Suppressor macrophage (primary cell): ENCODE measurements around the gene PPP1R37.
"Not testable (repeated sequence)": the region's sequence is repeated elsewhere in the genome, so short reads cannot be mapped to it uniquely, and the experiment has no call there.

Source experiments
- DNase-seq, 4 experiments: peaks; one replicate each; pipeline ENCODE4 v3.0.0-alpha.2; 2020 to 2022

The PPP1R37 gene

GRCh38 chr19:45096700-45097099 lies 3.7 kb downstream of the PPP1R37 start:
- DNase-seq = no peak

- no peak for DNase-seq
Measured at GRCh38 chr19:45097450-45097775, 4.4 kb downstream of the PPP1R37 start.

GRCh38 chr19:45097776-45098520 lies 5.0 kb downstream of the PPP1R37 start:
- peak; percentile 89 to 96 (median 94) for DNase-seq

- DNase-seq = no peak
Measured at GRCh38 chr19:45098521-45099466, 5.8 kb downstream of the PPP1R37 start.

- DNase-seq = no peak
Measured at GRCh38 chr19:45099467-45100191, 6.7 kb downstream of the PPP1R37 start.

GRCh38 chr19:45100201-45100600 lies 7.2 kb downstream of the PPP1R37 start:
- no peak for DNase-seq

GRCh38 chr19:45100846-45101252 lies 7.9 kb downstream of the PPP1R37 start:
- DNase-seq = no peak

GRCh38 chr19:45101806-45102205 lies 8.8 kb downstream of the PPP1R37 start:
- peak in 2 of 4 experiments; percentile 22 to 65 for DNase-seq

GRCh38 chr19:45102481-45102880 lies 9.5 kb downstream of the PPP1R37 start:
- no peak for DNase-seq

GRCh38 chr19:45103156-45103507 lies 10.2 kb downstream of the PPP1R37 start:
- DNase-seq = peak; percentile 25 to 75 (median 48)

GRCh38 chr19:45103508-45104319 lies 10.7 kb downstream of the PPP1R37 start:
- DNase-seq = no peak

- DNase-seq = no peak
Measured at GRCh38 chr19:45104658-45105349, 11.8 kb downstream of the PPP1R37 start.

GRCh38 chr19:45106363-45106762 lies 13.4 kb downstream of the PPP1R37 start:
- DNase-seq = not testable (repeated sequence)

GRCh38 chr19:45107621-45108150 lies 14.7 kb downstream of the PPP1R37 start:
- DNase-seq = no peak

GRCh38 chr19:45110851-45111266 lies 17.9 kb downstream of the PPP1R37 start:
- peak; percentile 53 to 75 (median 74) for DNase-seq

GRCh38 chr19:45112111-45112827 lies 19.3 kb downstream of the PPP1R37 start:
- no peak for DNase-seq

GRCh38 chr19:45113628-45114027 lies 20.6 kb downstream of the PPP1R37 start:
- no peak for DNase-seq

GRCh38 chr19:45114116-45114515 lies 21.1 kb downstream of the PPP1R37 start:
- DNase-seq = no peak

GRCh38 chr19:45115809-45116615 lies 23.0 kb downstream of the PPP1R37 start:
- peak; percentile 50 to 83 (median 74) for DNase-seq

- DNase-seq = peak; percentile 68 to 87 (median 82)
Measured at GRCh38 chr19:45117167-45117594, 24.2 kb downstream of the PPP1R37 start.
